GM12891 (cell line): ENCODE results near the gene RSBN1L.

Source experiments
- DNase-seq: peaks from one replicate; pipeline ENCODE4 v3.0.0; 2011; ENCODE audit warnings: low spot score; ENCODE audit not compliant: insufficient read length
- FAIRE-seq: peaks from 2 replicates; lab custom pipeline; 2011; peaks lifted over from hg19 to GRCh38; lab: Jason Lieb, UNC
- PAX5 ChIP-seq: IDR thresholded peaks from 2 replicates; pipeline ENCODE4 v1.6.1; 2011; ENCODE audit warnings: low read length, moderate library complexity, mild to moderate bottlenecking; ENCODE audit not compliant: insufficient read depth, severe bottlenecking
- POLR2A ChIP-seq: IDR thresholded peaks from 2 replicates; pipeline ENCODE4 v1.6.1; 2011; ENCODE audit warnings: low read depth, low read length, control low read depth
- POLR2AphosphoS5 ChIP-seq: IDR thresholded peaks from 2 replicates; pipeline ENCODE4 v1.6.1; 2011; ENCODE audit warnings: low read depth, low read length, control low read depth
- POU2F2 ChIP-seq: IDR thresholded peaks from 2 replicates; pipeline ENCODE4 v1.6.1; 2011; ENCODE audit warnings: low read depth, mild to moderate bottlenecking, control low read depth, low read length, moderate library complexity
- SPI1 ChIP-seq: IDR thresholded peaks from 2 replicates; pipeline ENCODE4 v1.6.1; 2011; ENCODE audit warnings: low read depth, low read length, control low read depth
- TAF1 ChIP-seq: IDR thresholded peaks from 2 replicates; pipeline ENCODE4 v1.6.1; 2011; ENCODE audit warnings: low read depth, low read length, control low read depth

Gene RSBN1L

DNA sequence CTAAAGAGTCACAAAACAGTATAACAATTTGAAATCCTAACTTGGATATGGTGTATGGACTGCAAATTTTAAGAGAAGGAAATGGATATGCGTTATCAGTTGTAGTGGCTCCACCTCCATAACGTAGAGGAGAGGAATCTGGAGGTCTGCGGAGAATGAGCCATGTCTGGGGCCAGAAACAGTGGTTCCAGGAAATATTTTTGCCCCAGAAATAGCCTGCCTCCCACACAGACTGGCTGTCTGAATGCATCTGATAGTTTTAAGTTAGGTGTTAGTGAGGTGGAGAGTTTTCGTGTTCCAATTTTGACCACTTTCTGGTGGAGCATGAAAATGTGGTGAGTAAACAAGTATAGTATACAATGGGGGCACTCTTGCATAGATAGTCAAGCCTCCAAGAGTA, 103.9 kb downstream of the RSBN1L start:
- 0 out of 2 replicates have a peak, but pooled peaks have one; percentile 38 for TF ChIP-seq POU2F2
- no peak for TF ChIP-seq PAX5
- no peak for DNase-seq
- FAIRE-seq: peak; percentile 67

DNA sequence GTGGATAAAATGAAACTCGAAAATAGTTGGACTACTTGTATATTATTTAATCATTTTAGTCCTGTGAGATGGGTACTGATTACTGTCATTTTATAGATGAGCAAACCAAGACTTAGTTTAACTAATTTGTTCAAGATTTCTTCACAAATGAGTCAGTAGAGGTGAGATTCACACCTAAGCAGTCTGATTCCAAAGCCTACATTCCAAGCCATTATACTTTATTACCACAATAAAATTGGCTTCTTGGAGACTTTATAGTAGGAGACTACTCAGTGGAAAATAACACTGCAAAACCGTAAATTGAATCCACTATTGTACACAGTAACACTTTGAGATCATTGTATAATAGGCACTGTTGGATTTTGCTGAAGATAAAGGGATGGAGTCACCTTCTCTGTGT, 104.5 kb downstream of the RSBN1L start:
- no peak for DNase-seq
- no peak for TF ChIP-seq POU2F2
- FAIRE-seq: no peak

DNA sequence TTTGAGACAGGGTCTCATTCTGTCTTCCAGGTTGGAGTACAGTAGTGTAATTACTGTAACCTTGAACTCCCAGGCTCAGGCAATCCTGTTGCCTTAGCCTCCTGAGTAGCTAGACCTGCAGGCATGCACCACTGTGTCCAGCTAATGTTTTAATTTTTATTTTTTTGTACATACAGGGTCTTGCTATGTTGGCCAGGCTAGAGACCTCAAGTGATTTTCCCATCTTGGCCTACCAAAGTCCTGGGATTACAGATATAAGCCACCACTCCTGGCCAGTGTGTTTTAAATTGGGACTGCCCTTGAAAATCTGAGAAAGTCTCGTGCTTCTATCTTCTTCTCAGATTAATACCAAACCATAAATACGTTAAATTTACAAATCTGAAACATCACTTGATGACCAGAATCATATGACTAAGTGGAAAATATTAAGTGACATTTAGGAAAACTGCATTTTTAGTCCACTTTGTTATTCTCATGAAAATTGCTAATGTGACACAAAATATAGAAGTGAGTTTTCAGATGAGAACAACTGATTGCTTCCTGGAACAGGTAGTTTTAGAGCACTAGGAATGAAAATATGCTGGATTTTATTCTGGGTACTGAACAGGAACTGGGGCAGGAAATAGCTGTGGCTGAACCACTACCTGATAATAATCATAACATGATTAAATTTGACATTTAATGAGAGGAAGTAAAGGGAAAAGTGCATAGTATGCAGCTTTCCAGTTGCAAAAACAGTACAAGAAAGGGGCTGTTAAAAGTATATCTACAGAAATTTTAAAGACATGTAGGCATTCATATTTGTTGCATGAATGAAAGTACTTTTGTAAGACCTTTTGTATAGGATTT, 106.5 kb downstream of the RSBN1L start:
- no peak for DNase-seq
- FAIRE-seq: no peak
- TF ChIP-seq PAX5 (no peak), POLR2A (no peak), SPI1 (peak; percentile 29; the same call in 1 of the 2 replicates), POLR2AphosphoS5 (no peak)

DNA sequence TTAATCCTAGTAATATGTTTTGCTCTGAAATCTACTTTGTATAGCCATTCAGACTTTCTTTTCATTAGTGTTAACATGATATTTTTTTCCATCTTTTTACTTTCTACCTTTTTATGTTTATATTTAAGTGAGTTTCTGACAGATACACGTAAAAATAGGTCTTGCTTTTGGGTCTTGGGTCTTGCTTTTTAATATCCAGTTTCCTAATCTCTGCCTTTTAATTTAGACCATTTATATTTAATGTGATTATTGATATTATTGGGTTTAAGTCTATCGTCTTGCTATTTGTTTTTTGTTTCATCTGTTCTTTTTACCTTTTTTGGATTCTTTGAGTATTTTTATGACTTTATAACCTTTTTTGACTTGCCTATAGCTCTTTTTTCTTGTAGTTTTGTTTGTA, 110.2 kb downstream of the RSBN1L start:
- TF ChIP-seq PAX5: no peak
- TF ChIP-seq POLR2AphosphoS5: no peak
- no peak for TF ChIP-seq SPI1
- no peak for TF ChIP-seq POU2F2
- TF ChIP-seq TAF1: no peak
- TF ChIP-seq POLR2A: no peak
- no peak for DNase-seq
- FAIRE-seq: no peak

DNA sequence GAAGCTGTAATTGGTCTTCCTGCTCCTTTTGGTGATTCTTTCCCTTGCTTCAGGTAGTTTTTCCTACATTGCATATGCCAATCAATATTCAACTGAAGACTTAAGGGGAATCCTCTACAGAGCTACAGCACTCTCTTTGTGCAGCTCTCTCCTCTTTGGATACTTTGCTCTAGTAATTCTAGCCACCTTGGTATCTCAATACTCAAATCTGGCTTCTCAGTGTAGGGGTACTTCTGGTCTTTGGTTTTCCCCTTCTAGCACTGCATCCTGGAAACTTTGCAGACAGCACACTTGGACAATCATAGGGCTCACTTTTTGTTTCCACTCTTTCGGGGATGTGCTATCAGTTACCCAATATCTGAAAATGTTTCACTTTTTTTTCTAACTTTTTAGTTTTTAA, 112.3 kb downstream of the RSBN1L start:
- TF ChIP-seq POLR2A: no peak
- no peak for TF ChIP-seq POU2F2
- no peak for TF ChIP-seq POLR2AphosphoS5
- TF ChIP-seq PAX5: no peak
- TF ChIP-seq SPI1: no peak
- TF ChIP-seq TAF1: no peak
- DNase-seq (no peak), FAIRE-seq (no peak)

DNA sequence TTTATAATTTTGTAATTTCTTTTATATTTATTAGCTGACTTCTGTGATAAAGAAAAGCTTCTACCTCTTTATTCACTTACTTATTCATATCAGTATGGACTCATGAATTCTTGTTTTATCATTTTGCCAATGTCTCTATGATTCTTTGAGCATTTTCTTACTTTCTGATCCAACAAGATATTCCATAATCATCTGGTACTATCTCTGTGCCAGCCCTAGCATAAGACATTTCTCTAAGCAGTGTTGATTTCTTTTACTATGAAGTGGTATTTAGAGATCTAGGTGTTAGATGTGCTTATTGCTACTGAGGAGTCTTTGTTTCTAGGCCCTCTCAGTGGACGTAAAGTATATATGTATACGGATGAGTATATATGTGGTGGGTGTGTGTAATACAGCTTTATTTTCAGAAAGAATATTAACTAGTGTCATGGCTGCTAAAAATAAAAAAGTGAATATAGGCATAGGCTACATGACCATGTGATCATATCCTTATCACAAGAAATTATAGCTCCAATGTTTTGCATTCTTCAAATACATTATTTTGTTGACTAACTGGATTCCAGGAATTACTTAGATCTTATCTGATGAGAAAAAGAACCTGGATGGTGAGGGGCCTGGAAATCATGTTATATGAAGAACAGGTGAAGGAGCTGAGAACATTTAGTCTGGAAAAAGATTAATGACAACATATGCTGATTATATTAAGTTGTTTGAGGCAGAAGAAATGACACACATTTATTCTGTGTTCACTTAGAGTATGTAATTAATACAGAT, 115.4 kb downstream of the RSBN1L start:
- peak; percentile 45 for FAIRE-seq
- no peak for DNase-seq

DNA sequence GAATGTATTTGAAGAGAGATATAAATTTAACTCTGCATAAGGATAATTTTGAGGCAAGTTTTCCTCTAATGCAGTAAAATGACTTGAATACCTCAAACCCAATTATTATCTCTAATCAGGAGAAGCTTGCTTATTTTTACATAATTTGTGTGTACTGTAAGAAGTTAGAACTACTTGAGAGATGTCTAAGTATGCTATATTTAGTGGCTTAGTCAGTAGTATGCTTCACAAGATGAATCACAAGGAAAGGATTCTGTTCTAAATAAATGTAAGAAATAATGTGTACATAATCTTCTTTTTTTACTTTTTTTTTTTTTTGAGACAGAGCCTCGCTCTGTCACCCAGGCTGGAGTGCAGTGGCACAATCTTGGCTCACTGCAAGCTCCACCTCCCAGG, 116.0 kb downstream of the RSBN1L start:
- no peak for TF ChIP-seq POLR2A
- no peak for TF ChIP-seq TAF1
- no peak for TF ChIP-seq SPI1
- TF ChIP-seq PAX5: no peak
- no peak for TF ChIP-seq POU2F2
- TF ChIP-seq POLR2AphosphoS5: no peak
- no peak for DNase-seq
- FAIRE-seq: no peak

More for the DNA sequence above, 115.4 kb downstream of the RSBN1L start:
- TF ChIP-seq POU2F2 (no peak), TAF1 (no peak), POLR2AphosphoS5 (no peak), PAX5 (no peak), POLR2A (no peak), SPI1 (no peak)

DNA sequence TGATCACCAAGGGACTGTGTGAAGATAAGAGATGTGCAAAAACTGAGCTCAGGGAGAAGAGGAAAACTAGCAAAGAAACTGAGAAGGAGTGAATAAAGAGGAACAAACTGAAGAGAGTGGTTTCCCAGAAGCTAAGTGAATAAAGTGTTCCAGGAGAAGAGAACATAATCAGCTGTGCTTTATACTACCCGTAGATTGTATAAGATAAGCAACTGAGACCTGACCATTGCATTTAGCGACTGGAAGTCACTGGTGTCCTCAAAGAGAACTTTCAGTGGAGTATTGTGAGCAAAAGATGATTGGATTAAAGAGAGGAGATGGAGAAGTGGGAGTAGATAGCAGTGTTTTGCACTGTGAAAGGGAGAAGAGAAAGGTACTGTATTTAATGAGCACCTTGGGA, 116.9 kb downstream of the RSBN1L start:
- no peak for TF ChIP-seq POLR2A
- no peak for TF ChIP-seq PAX5
- no peak for TF ChIP-seq POU2F2
- no peak for TF ChIP-seq SPI1
- no peak for TF ChIP-seq TAF1
- TF ChIP-seq POLR2AphosphoS5: no peak
- no peak for FAIRE-seq
- DNase-seq: no peak

DNA sequence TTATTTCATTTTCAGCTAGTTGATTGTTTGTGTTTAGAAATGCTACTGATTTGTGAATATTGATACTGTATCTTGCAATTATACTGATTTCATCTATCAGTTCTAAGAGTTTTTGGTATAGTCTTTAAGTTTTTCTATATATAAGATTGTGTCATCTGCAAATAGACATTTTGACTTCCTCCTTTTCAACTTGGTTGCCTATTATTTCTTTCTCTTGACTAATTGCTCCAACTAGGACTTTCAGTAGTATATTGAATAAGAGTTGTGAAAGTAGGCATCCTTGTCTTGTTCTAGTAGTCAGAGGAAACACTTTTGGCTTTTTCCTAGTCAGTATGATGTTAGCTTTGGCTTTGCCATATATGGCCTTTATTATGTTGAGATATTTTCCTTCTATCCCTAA, 122.8 kb downstream of the RSBN1L start:
- FAIRE-seq (no peak), DNase-seq (no peak)
- no peak for TF ChIP-seq POLR2A
- TF ChIP-seq TAF1: no peak
- no peak for TF ChIP-seq POLR2AphosphoS5
- no peak for TF ChIP-seq PAX5

DNA sequence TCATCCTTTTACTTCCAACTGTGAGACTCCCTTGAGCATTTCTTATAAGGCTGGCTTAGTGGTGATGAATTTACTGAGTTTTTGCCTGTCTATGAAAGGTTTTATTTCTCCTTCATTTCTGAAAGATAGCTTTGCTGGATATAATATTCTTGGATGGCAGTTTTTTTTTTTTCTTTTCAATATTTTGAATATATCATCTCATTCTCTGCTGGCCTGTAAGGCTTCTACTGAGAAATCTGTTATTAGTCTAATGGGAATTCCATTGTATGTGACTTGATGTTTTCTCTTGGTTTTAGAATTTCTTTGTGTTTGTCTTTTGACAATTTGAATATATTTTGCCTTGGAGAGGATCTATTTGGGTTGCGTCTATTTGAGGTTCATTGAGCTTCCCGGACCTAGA, 124.7 kb downstream of the RSBN1L start:
- DNase-seq: no peak
- FAIRE-seq: no peak
- TF ChIP-seq POLR2A (no peak), TAF1 (no peak), POLR2AphosphoS5 (no peak), PAX5 (no peak), SPI1 (no peak), POU2F2 (no peak)
